DND-41 (cell line): ENCODE measurements around the gene TLE1.

Experiments used
- ATAC-seq: fragments of 200-7000 bp; cut with Tn5 transposase; 3 replicates; pipeline ENCODE4 v1.9.1; 2021; ENCODE audit warnings: low read depth; ENCODE audit not compliant: insufficient read depth
- DNase-seq: peaks from one replicate; pipeline ENCODE4 v3.0.0-alpha.2; 2020
- H2AFZ ChIP-seq: 2 replicates; pipeline ENCODE4 v1.6.0; 2012; ENCODE audit warnings: low read depth, low read length
- H3K27ac ChIP-seq: 2 replicates; pipeline ENCODE4 v1.5.1; 2012; ENCODE audit warnings: low read length, inconsistent platforms
- H3K27me3 ChIP-seq: fragments of 200-600 bp; sonication (generic); 2 replicates; pipeline ENCODE4 v1.6.0; 2012; ENCODE audit warnings: low read length, mild to moderate bottlenecking, inconsistent platforms; ENCODE audit not compliant: insufficient read depth, poor library complexity
- H3K36me3 ChIP-seq: 2 replicates; pipeline ENCODE4 v1.5.1; 2012; ENCODE audit warnings: low read length, inconsistent platforms; ENCODE audit not compliant: insufficient read depth
- H3K4me1 ChIP-seq: 2 replicates; pipeline ENCODE4 v1.5.1; 2012; ENCODE audit warnings: mild to moderate bottlenecking, low read length; ENCODE audit not compliant: insufficient read depth
- H3K4me2 ChIP-seq: 2 replicates; pipeline ENCODE4 v1.6.0; 2012; ENCODE audit warnings: mild to moderate bottlenecking, moderate library complexity, low read length, inconsistent platforms; ENCODE audit not compliant: insufficient read depth
- H3K4me3 ChIP-seq, 2 experiments: fragments of 200-600 bp in 1 of 2; shearing (Covaris generic) in 1 of 2; 2 replicates each; pipeline ENCODE4 v1.5.1; 2012 to 2016; ENCODE audit warnings: inconsistent platforms in 2 of 2, low read length in 2 of 2, mild to moderate bottlenecking in 2 of 2, low read depth in 1 of 2, moderate library complexity in 1 of 2
- H3K79me2 ChIP-seq: 2 replicates; pipeline ENCODE4 v1.6.0; 2012; ENCODE audit warnings: low read length, inconsistent platforms; ENCODE audit not compliant: insufficient read depth
- H3K9ac ChIP-seq: 2 replicates; pipeline ENCODE4 v1.6.0; 2012; ENCODE audit warnings: low read depth, mild to moderate bottlenecking, inconsistent platforms, low read length, moderate library complexity
- H3K9me3 ChIP-seq: 2 replicates; pipeline ENCODE4 v1.5.1; 2012; ENCODE audit warnings: low read length, moderate library complexity, mild to moderate bottlenecking, inconsistent platforms; ENCODE audit not compliant: insufficient read depth, severe bottlenecking
- H4K20me1 ChIP-seq: 2 replicates; pipeline ENCODE4 v1.6.0; 2012; ENCODE audit warnings: low read length; ENCODE audit not compliant: insufficient read depth
- CTCF ChIP-seq: IDR thresholded peaks from 2 replicates; pipeline ENCODE4 v1.5.1; 2012; ENCODE audit warnings: borderline replicate concordance, low read length, moderate library complexity, mild to moderate bottlenecking; ENCODE audit not compliant: poor library complexity, severe bottlenecking; ENCODE audit errors: extremely low read depth
- EZH2 ChIP-seq: IDR thresholded peaks from 3 replicates; pipeline ENCODE4 v1.6.1; 2012; ENCODE audit warnings: borderline replicate concordance, low read depth, mild to moderate bottlenecking, moderate library complexity, low read length, inconsistent platforms; ENCODE audit not compliant: severe bottlenecking

The TLE1 gene

GRCh38 chr9:81549500-81550206 is 139.7 kb downstream of the TLE1 start:
- TF ChIP-seq EZH2, result no peak
- TF ChIP-seq CTCF, result no peak
- no peak overlapping the region for H3K4me3 ChIP-seq
- no peak overlapping the region for H3K4me2 ChIP-seq

DNA sequence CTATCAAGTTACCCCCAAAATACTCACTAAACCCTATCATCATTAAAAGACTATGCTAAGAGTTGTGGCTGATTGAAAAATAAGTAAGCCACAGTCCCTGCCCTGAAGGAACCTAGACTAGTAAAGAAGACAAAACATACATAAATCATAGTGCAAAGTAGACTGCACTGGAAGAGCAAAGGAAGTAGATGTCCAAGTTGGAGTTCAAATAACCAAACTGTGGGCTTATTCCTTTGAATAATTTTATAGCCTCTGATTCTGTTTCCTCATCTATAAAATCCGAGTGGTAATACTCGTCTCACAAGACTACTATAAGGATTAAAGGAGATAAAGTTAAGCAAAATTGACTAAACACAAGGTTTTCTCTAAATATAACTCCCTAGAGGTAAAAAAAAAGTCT is 140.4 kb downstream of the TLE1 start:
- TF ChIP-seq EZH2, result no peak
- no peak for TF ChIP-seq CTCF
- Histone ChIP-seq H3K4me2 (no peak overlapping the region), H3K9ac (no peak overlapping the region), H2AFZ (no peak overlapping the region), H3K4me3 (no peak overlapping the region), H3K36me3 (no peaks in the 10 kb centered on the region), H4K20me1 (no peaks in the 10 kb centered on the region), H3K9me3 (no peaks in the 10 kb centered on the region), H3K27me3 (no peaks in the 10 kb centered on the region), H3K79me2 (no peaks in the 10 kb centered on the region), H3K27ac (no peak overlapping the region), H3K4me1 (no peaks in the 10 kb centered on the region)
- DNase-seq, result no peak
- ATAC-seq, result no peak

More at GRCh38 chr9:81549500-81550206, 139.7 kb downstream of the TLE1 start:
- DNase-seq, result no peak
- Histone ChIP-seq H3K4me1 (no peaks in the 10 kb centered on the region), H3K27me3 (no peaks in the 10 kb centered on the region), H3K9me3 (no peaks in the 10 kb centered on the region), H2AFZ (no peak overlapping the region), H3K79me2 (no peaks in the 10 kb centered on the region), H3K27ac (no peak overlapping the region), H3K36me3 (no peaks in the 10 kb centered on the region), H3K9ac (no peak overlapping the region), H4K20me1 (no peaks in the 10 kb centered on the region)
- ATAC-seq, result no peak

DNA sequence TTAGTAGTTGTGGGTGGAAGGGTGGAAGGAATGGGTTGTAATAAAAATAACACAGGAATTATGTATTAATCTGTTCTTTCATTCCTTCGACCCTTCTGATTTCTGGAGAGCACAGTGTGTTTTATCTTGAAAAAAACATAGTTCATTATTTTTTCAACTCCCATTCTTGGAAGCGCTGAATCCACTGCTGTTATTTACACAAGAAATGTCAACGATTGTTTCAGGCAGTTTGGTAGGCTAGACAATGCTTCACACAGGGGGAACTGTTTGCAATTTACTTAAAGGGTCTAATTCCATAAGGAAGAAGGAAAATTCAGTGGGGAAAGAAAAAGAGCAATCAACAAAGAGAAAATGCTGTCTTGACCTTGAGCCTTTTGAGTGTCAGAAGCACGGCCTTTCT is 142.9 kb downstream of the TLE1 start:
- H3K27ac ChIP-seq, result no peak overlapping the region
- no peak overlapping the region for H3K4me2 ChIP-seq
- no peaks in the 10 kb centered on the region for H3K4me1 ChIP-seq
- no peak overlapping the region for H3K9ac ChIP-seq
- no peak for ATAC-seq
- H3K27me3 ChIP-seq, result no peaks in the 10 kb centered on the region
- no peaks in the 10 kb centered on the region for H3K9me3 ChIP-seq
- H3K79me2 ChIP-seq, result no peaks in the 10 kb centered on the region
- no peaks in the 10 kb centered on the region for H4K20me1 ChIP-seq
- no peak for TF ChIP-seq CTCF
- no peak for TF ChIP-seq EZH2
- DNase-seq, result no peak
- H2AFZ ChIP-seq, result no peak overlapping the region
- H3K4me3 ChIP-seq, result no peak overlapping the region
- no peaks in the 10 kb centered on the region for H3K36me3 ChIP-seq

DNA sequence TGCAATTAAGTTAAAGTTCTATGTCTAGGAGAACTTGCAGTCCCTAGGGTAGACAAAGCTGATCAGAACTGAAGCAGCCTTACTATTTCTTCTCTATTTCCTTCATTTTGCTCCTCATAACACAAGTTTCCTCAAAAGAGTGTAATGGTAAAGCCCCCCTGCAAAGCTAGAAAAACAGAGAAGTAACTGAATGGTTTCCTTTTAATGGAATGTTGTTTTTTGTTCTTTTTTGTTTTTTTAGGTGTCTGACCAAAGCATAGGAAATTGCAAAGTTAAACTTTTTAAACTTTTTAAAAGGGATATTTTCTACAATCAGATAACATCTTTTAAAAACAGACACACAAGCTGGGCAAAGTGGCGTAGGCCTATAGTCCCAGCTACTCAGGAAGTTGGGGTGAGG is 145.7 kb downstream of the TLE1 start:
- DNase-seq (no peak), ATAC-seq (no peak)
- H3K27me3 ChIP-seq, result no peaks in the 10 kb centered on the region
- no peak for TF ChIP-seq CTCF
- no peak for TF ChIP-seq EZH2
- no peaks in the 10 kb centered on the region for H3K36me3 ChIP-seq
- H3K4me2 ChIP-seq, result no peak overlapping the region
- no peaks in the 10 kb centered on the region for H3K79me2 ChIP-seq
- no peak overlapping the region for H2AFZ ChIP-seq
- H3K9ac ChIP-seq, result no peak overlapping the region
- H3K4me1 ChIP-seq, result no peaks in the 10 kb centered on the region
- no peak overlapping the region for H3K4me3 ChIP-seq
- H4K20me1 ChIP-seq, result no peaks in the 10 kb centered on the region
- H3K9me3 ChIP-seq, result no peaks in the 10 kb centered on the region
- H3K27ac ChIP-seq, result no peak overlapping the region
